H9 (cell line): ENCODE results near the gene CCSER1. TPM values are rescaled to one million over a fixed set of nuclear protein-coding genes. Genes with fewer than 3 reads are reported as not detected.
"Not testable (repeated sequence)": the region's sequence is repeated elsewhere in the genome, so short reads cannot be mapped to it uniquely, and the experiment has no call there.

Experiments
- DNase-seq: peaks from one replicate; pipeline ENCODE4 v3.0.0-alpha.2; 2017
- H2AFZ ChIP-seq: one replicate; pipeline ENCODE4 v1.6.1; 2013; ENCODE audit warnings: mild to moderate bottlenecking, low read length, control low read depth, moderate library complexity
- H2AK5ac ChIP-seq: 2 replicates; pipeline ENCODE4 v1.6.1; 2013; ENCODE audit warnings: low read length, control low read depth, mixed read lengths; ENCODE audit not compliant: insufficient read length
- H2BK120ac ChIP-seq: one replicate; pipeline ENCODE4 v1.6.1; 2013; ENCODE audit warnings: low read depth, mild to moderate bottlenecking, low read length, control low read depth, inconsistent platforms; ENCODE audit not compliant: poor library complexity, severe bottlenecking
- H2BK12ac ChIP-seq: 2 replicates; pipeline ENCODE4 v1.6.1; 2013; ENCODE audit warnings: low read length, control low read depth, mixed read lengths, low read depth; ENCODE audit not compliant: insufficient read length
- H2BK15ac ChIP-seq: 2 replicates; pipeline ENCODE4 v1.6.1; 2013; ENCODE audit warnings: low read depth, low read length, control low read depth
- H2BK20ac ChIP-seq: one replicate; pipeline ENCODE4 v1.6.1; 2013; ENCODE audit warnings: low read depth, mild to moderate bottlenecking, low read length, control low read depth, inconsistent platforms; ENCODE audit not compliant: poor library complexity, severe bottlenecking
- H2BK5ac ChIP-seq: 2 replicates; pipeline ENCODE4 v1.6.1; 2013; ENCODE audit warnings: low read length, control low read depth, mixed read lengths; ENCODE audit not compliant: insufficient read length
- H3K14ac ChIP-seq: 2 replicates; pipeline ENCODE4 v1.6.1; 2013; ENCODE audit warnings: low read length, control low read depth; ENCODE audit not compliant: insufficient read depth
- H3K18ac ChIP-seq: 2 replicates; pipeline ENCODE4 v1.6.1; 2013; ENCODE audit warnings: low read depth, mild to moderate bottlenecking, mixed read lengths, low read length, control low read depth; ENCODE audit not compliant: insufficient read length
- H3K23ac ChIP-seq: 2 replicates; pipeline ENCODE4 v1.6.1; 2013; ENCODE audit warnings: low read length, control low read depth, mixed read lengths, low read depth; ENCODE audit not compliant: insufficient read length
- H3K23me2 ChIP-seq: 2 replicates; pipeline ENCODE4 v1.6.1; 2013; ENCODE audit warnings: low read depth, mild to moderate bottlenecking, mixed read lengths, low read length, control low read depth; ENCODE audit not compliant: insufficient read length, poor library complexity, severe bottlenecking
- H3K27ac ChIP-seq: 2 replicates; pipeline ENCODE4 v1.5.1; 2013; ENCODE audit warnings: low read length, control low read depth, mixed read lengths, low read depth; ENCODE audit not compliant: insufficient read length
- H3K27me3 ChIP-seq: 2 replicates; pipeline ENCODE4 v1.6.1; 2013; ENCODE audit warnings: low read length, control low read depth, inconsistent platforms; ENCODE audit not compliant: insufficient read depth
- H3K4ac ChIP-seq: 2 replicates; pipeline ENCODE4 v1.6.1; 2013; ENCODE audit warnings: low read depth, mild to moderate bottlenecking, control low read depth, inconsistent platforms, low read length, moderate library complexity
- H3K4me1 ChIP-seq: 2 replicates; pipeline ENCODE4 v1.6.1; 2013; ENCODE audit warnings: low read length, control low read depth, inconsistent platforms; ENCODE audit not compliant: insufficient read depth
- H3K4me2 ChIP-seq: 2 replicates; pipeline ENCODE4 v1.6.1; 2013; ENCODE audit warnings: low read length, control low read depth, mixed read lengths; ENCODE audit not compliant: insufficient read length, insufficient read depth
- H3K56ac ChIP-seq: 2 replicates; pipeline ENCODE4 v1.6.1; 2013; ENCODE audit warnings: low read depth, mild to moderate bottlenecking, mixed read lengths, low read length, control low read depth; ENCODE audit not compliant: insufficient read length
- H3K79me1 ChIP-seq: 2 replicates; pipeline ENCODE4 v1.6.1; 2013; ENCODE audit warnings: low read depth, mild to moderate bottlenecking, moderate library complexity, low read length, control low read depth, inconsistent platforms; ENCODE audit not compliant: insufficient read depth, poor library complexity, severe bottlenecking
- H3K79me2 ChIP-seq: 2 replicates; pipeline ENCODE4 v1.6.1; 2013; ENCODE audit warnings: low read length, control low read depth, inconsistent platforms; ENCODE audit not compliant: insufficient read depth
- H3K9ac ChIP-seq: 2 replicates; pipeline ENCODE4 v1.6.1; 2013; ENCODE audit warnings: low read length, control low read depth, mixed read lengths; ENCODE audit not compliant: insufficient read length; ENCODE audit errors: extremely low read depth
- H3K9me3 ChIP-seq: one replicate; pipeline ENCODE4 v1.6.1; 2013; ENCODE audit warnings: low read depth, low read length, inconsistent platforms; ENCODE audit not compliant: control insufficient read depth
- H3T11ph ChIP-seq: one replicate; pipeline ENCODE4 v1.6.1; 2013; ENCODE audit warnings: mild to moderate bottlenecking, low read length, control low read depth, inconsistent platforms
- H4K20me1 ChIP-seq: one replicate; pipeline ENCODE4 v1.6.1; 2013; ENCODE audit not compliant: control insufficient read depth, insufficient read length, insufficient read depth
- H4K5ac ChIP-seq: 2 replicates; pipeline ENCODE4 v1.6.1; 2013; ENCODE audit warnings: low read depth, mild to moderate bottlenecking, mixed read lengths, low read length, control low read depth; ENCODE audit not compliant: insufficient read length
- H4K8ac ChIP-seq: replicated peaks from 2 replicates; pipeline ENCODE4 v1.6.1; 2013; ENCODE audit warnings: low read length, control low read depth, mixed read lengths, low read depth; ENCODE audit not compliant: insufficient read length
- H4K91ac ChIP-seq: 2 replicates; pipeline ENCODE4 v1.6.1; 2013; ENCODE audit warnings: low read depth, mild to moderate bottlenecking, moderate library complexity, mixed read lengths, low read length, control low read depth; ENCODE audit not compliant: insufficient read length
- H3K27ac Mint-ChIP-seq, 3 experiments: 2 replicates in 2 of 3; 3 replicates in 1 of 3; pipeline ENCODE4 v1.8.0; 2020 to 2021; ENCODE audit warnings: mixed read lengths in 3 of 3, mild to moderate bottlenecking in 1 of 3, moderate library complexity in 1 of 3
- H3K27me3 Mint-ChIP-seq: 2 replicates; pipeline ENCODE4 v1.8.0; 2021; ENCODE audit warnings: low read depth, mild to moderate bottlenecking, moderate library complexity, mixed read lengths
- H3K36me3 Mint-ChIP-seq, 3 experiments: 2 replicates in 2 of 3; 3 replicates in 1 of 3; pipeline ENCODE4 v1.8.0; 2020 to 2021; ENCODE audit warnings: low read depth in 3 of 3, mixed read lengths in 3 of 3; ENCODE audit not compliant: insufficient read depth in 1 of 3
- H3K4me1 Mint-ChIP-seq, 2 experiments: 2 replicates each; pipeline ENCODE4 v1.8.0; 2020; ENCODE audit warnings: mixed read lengths in 2 of 2
- H3K4me3 Mint-ChIP-seq, 2 experiments: 2 replicates in 1 of 2; 3 replicates in 1 of 2; pipeline ENCODE4 v1.8.0; 2020 to 2021; ENCODE audit warnings: mild to moderate bottlenecking in 2 of 2, mixed read lengths in 2 of 2, moderate library complexity in 1 of 2
- H3K9me3 Mint-ChIP-seq, 2 experiments: 2 replicates in 1 of 2; 3 replicates in 1 of 2; pipeline ENCODE4 v1.8.0; 2020; ENCODE audit warnings: mild to moderate bottlenecking in 2 of 2, mixed read lengths in 2 of 2, moderate library complexity in 1 of 2
- WGBS: extraction: QIAGEN DNeasy Blood & Tissue Kit; methylation state at CpG from one replicate; pipeline ENCODE4 v1.1.7; 2013; ENCODE audit warnings: missing lambda C conversion rate, low lambda C conversion rate, mixed read lengths; ENCODE audit not compliant: insufficient read length; ENCODE audit errors: extremely low coverage; 5-methylcytosine and 5-hydroxymethylcytosine counted together
- total RNA-seq: library from RNA; stranded (reverse); gene quantifications from 2 replicates; pipeline ENCODE4 v1.2.1, GENCODE V29; 2021
- TF ChIP-seq, protein P1 (sequence below): fragments of 200-600 bp; sonication (generic); conservative IDR thresholded peaks from 3 replicates; pipeline ENCODE4 v1.8.0; 2021; ENCODE audit warnings: antibody characterized with exemption, mild to moderate bottlenecking

CCSER1 gene
- total RNA-seq, 1 experiment from 2014 or later = 0.37 TPM

GRCh38 chr4:90889171-90889570 lies 762.0 kb downstream of the CCSER1 start:
- no peak overlapping the region for H2BK5ac ChIP-seq

DNA sequence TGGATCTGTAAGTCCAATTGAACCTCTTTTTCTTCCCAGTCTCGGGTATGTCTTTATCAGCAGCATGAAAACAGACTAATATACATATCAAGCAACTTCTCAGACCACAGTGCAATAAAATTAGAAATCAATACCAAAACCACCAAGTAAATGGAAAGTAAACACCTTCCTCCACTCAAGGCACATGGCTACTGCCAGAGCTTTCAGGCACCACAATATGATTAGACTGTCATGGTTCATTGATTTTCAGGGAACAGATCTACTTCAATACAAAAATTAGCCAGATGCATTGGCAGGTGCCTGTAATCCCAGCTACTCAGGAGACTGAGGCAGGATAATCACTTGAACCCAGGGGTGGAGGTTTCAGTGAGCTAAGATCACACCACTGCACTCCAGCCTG lies 776.2 kb downstream of the CCSER1 start:
- H3K9me3 ChIP-seq, H2BK12ac ChIP-seq, H3K18ac ChIP-seq, H4K20me1 ChIP-seq, H3K27ac ChIP-seq, H2AFZ ChIP-seq, H3K27me3 Mint-ChIP-seq, H4K8ac ChIP-seq, H2AK5ac ChIP-seq, H2BK20ac ChIP-seq, H3K23me2 ChIP-seq, H4K5ac ChIP-seq, H4K91ac ChIP-seq, H3K27me3 ChIP-seq, H3K9ac ChIP-seq, H3K79me2 ChIP-seq, H3K23ac ChIP-seq, H3K4me1 ChIP-seq, H3K9me3 Mint-ChIP-seq, H3K79me1 ChIP-seq, H3K56ac ChIP-seq, H2BK15ac ChIP-seq, H3K4me2 ChIP-seq, H2BK5ac ChIP-seq, H3K14ac ChIP-seq, H3K4me3 Mint-ChIP-seq, H3T11ph ChIP-seq, H2BK120ac ChIP-seq, H3K27ac Mint-ChIP-seq, DNase-seq, H3K4ac ChIP-seq: not testable (repeated sequence)
- Mint-ChIP-seq H3K36me3 (peaks cover 8 to 26% (median 11%) of the 10 kb centered on the region in 3 experiments), H3K4me1 (peaks cover 22 to 24% of the 10 kb centered on the region in 2 experiments)
- WGBS = no CpG with 5 or more reads among the region's 1 CpG

More at GRCh38 chr4:90889171-90889570, 762.0 kb downstream of the CCSER1 start:
- no peaks in the 10 kb centered on the region for H3K36me3 Mint-ChIP-seq
- no peak overlapping the region for H4K91ac ChIP-seq
- no peak overlapping the region for H3K18ac ChIP-seq
- no peaks in the 10 kb centered on the region for H3K9me3 Mint-ChIP-seq
- no peaks in the 10 kb centered on the region for H3K27me3 Mint-ChIP-seq
- no peak overlapping the region for H3K14ac ChIP-seq
- H3K27ac Mint-ChIP-seq = no peak overlapping the region
- H3K4me3 Mint-ChIP-seq = no peak overlapping the region
- no peak overlapping the region for H3K27ac ChIP-seq
- no peak overlapping the region for H3K4ac ChIP-seq
- H4K8ac ChIP-seq = no peak overlapping the region
- H3K4me1 Mint-ChIP-seq = peaks cover 5 to 9% of the 10 kb centered on the region in 2 experiments; a peak in 2 of 4 replicates
- H3K9ac ChIP-seq = no peak overlapping the region
- H2AFZ ChIP-seq = no peak overlapping the region
- H2BK20ac ChIP-seq = no peak overlapping the region
- no peak overlapping the region for H2BK12ac ChIP-seq
- no peak overlapping the region for H3T11ph ChIP-seq
- H3K23me2 ChIP-seq = no peaks in the 10 kb centered on the region
- H2BK15ac ChIP-seq = no peak overlapping the region
- H2AK5ac ChIP-seq = no peak overlapping the region
- H3K79me1 ChIP-seq = no peaks in the 10 kb centered on the region
- no peaks in the 10 kb centered on the region for H3K4me1 ChIP-seq
- no peak overlapping the region for H3K56ac ChIP-seq
- no peaks in the 10 kb centered on the region for H4K20me1 ChIP-seq
- no peak for DNase-seq
- H3K4me2 ChIP-seq = no peak overlapping the region
- TF ChIP-seq, protein P1, sequence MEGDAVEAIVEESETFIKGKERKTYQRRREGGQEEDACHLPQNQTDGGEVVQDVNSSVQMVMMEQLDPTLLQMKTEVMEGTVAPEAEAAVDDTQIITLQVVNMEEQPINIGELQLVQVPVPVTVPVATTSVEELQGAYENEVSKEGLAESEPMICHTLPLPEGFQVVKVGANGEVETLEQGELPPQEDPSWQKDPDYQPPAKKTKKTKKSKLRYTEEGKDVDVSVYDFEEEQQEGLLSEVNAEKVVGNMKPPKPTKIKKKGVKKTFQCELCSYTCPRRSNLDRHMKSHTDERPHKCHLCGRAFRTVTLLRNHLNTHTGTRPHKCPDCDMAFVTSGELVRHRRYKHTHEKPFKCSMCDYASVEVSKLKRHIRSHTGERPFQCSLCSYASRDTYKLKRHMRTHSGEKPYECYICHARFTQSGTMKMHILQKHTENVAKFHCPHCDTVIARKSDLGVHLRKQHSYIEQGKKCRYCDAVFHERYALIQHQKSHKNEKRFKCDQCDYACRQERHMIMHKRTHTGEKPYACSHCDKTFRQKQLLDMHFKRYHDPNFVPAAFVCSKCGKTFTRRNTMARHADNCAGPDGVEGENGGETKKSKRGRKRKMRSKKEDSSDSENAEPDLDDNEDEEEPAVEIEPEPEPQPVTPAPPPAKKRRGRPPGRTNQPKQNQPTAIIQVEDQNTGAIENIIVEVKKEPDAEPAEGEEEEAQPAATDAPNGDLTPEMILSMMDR = no peak
- H4K5ac ChIP-seq = no peak overlapping the region
- no peak overlapping the region for H3K23ac ChIP-seq
- no CpG with 5 or more reads among the region's 2 CpGs for WGBS
- no peaks in the 10 kb centered on the region for H3K9me3 ChIP-seq
- no peaks in the 10 kb centered on the region for H3K27me3 ChIP-seq
- no peak overlapping the region for H2BK120ac ChIP-seq
- no peaks in the 10 kb centered on the region for H3K79me2 ChIP-seq
